GM21381 (cell line): ENCODE measurements around the gene TMEM139.
A peak's percentile ranks its signal among the peaks of the same experiment; 100 is the strongest.

ENCODE experiments used
- ATAC-seq: cut with Tn5 transposase; IDR thresholded peaks from one replicate; pipeline ENCODE4 v1.9.1; 2021; ENCODE audit warnings: mild to moderate bottlenecking, moderate library complexity; ENCODE audit not compliant: unreplicated experiment

Gene TMEM139

GRCh38 chr7:143284591-143285469, at the start of gene TMEM139:
TSS of gene TMEM139 (plus strand) at chr7:143284958. CDS start at chr7:143285958, 1,000 bp downstream.
- ATAC-seq: no peak

- ATAC-seq: no peak
These were observed 49.2 kb upstream of the TMEM139 start for GRCh38 chr7:143235561-143235960.

- ATAC-seq: no peak
These were observed 48.3 kb upstream of the TMEM139 start for GRCh38 chr7:143236408-143236990.

- ATAC-seq: no peak
These were observed 47.4 kb upstream of the TMEM139 start for GRCh38 chr7:143237366-143237765.

GRCh38 chr7:143238289-143238980, 46.3 kb upstream of the TMEM139 start:
- ATAC-seq: no peak

GRCh38 chr7:143239813-143240212, 44.9 kb upstream of the TMEM139 start:
- no peak for ATAC-seq

- peak; percentile 96 for ATAC-seq
These were observed 44.2 kb upstream of the TMEM139 start for GRCh38 chr7:143240291-143241168.

GRCh38 chr7:143242306-143242705, 42.5 kb upstream of the TMEM139 start:
- ATAC-seq: no peak

GRCh38 chr7:143243111-143243510, 41.6 kb upstream of the TMEM139 start:
- no peak for ATAC-seq

GRCh38 chr7:143243614-143244013, 41.1 kb upstream of the TMEM139 start:
- no peak for ATAC-seq

- ATAC-seq: no peak
These were observed 40.4 kb upstream of the TMEM139 start for GRCh38 chr7:143244321-143244720.

- ATAC-seq: no peak
These were observed 39.6 kb upstream of the TMEM139 start for GRCh38 chr7:143245123-143245522.

GRCh38 chr7:143247372-143247771, 37.4 kb upstream of the TMEM139 start:
- no peak for ATAC-seq

GRCh38 chr7:143248761-143249354, 35.9 kb upstream of the TMEM139 start:
- ATAC-seq: no peak

GRCh38 chr7:143250199-143250598, 34.6 kb upstream of the TMEM139 start:
- ATAC-seq: no peak

GRCh38 chr7:143250822-143251221, 33.9 kb upstream of the TMEM139 start:
- ATAC-seq: no peak

GRCh38 chr7:143252006-143252405, 32.8 kb upstream of the TMEM139 start:
- no peak for ATAC-seq

- ATAC-seq: no peak
These were observed 29.2 kb upstream of the TMEM139 start for GRCh38 chr7:143255564-143255963.

GRCh38 chr7:143256325-143256724, 28.4 kb upstream of the TMEM139 start:
- ATAC-seq: no peak

GRCh38 chr7:143256932-143257331, 27.8 kb upstream of the TMEM139 start:
- peak; percentile 74 for ATAC-seq
